Measurements from ENCODE around the gene C6orf132.

- TF ChIP-seq HDAC2 (IDR thresholded peaks at IDR 0.05; ENCODE audit: borderline replicate concordance in 1 of 2, low read depth in 2 of 2, low read length in 2 of 2): no peak
- TF ChIP-seq JUND (IDR thresholded peaks at IDR 0.05; ENCODE audit: low read length): no peak
- TF ChIP-seq EGR1 (IDR thresholded peaks at IDR 0.05; ENCODE audit: borderline replicate concordance, low read depth, low read length): no peak
- TF ChIP-seq CTCF (IDR thresholded peaks at IDR 0.05; ENCODE audit: control extremely low read depth in 1 of 3, insufficient read depth in 1 of 3, low read depth in 1 of 3, low read length in 3 of 3): no peak
- TF ChIP-seq HDAC6 (IDR thresholded peaks at IDR 0.05; ENCODE audit: low read depth, low read length): no peak
- TF ChIP-seq POLR2A (IDR thresholded peaks at IDR 0.05; ENCODE audit: control extremely low read depth in 1 of 2, low read depth in 2 of 2, low read length in 2 of 2): no peak
- TF ChIP-seq YY1 (IDR thresholded peaks at IDR 0.05; ENCODE audit: low read depth, low read length): no peak
- TF ChIP-seq ATF3 (IDR thresholded peaks at IDR 0.05; ENCODE audit: insufficient read depth, low read depth, low read length): no peak
- no peak for TF ChIP-seq EZH2 (IDR thresholded peaks at IDR 0.05; ENCODE audit: low read depth, low read length, severe bottlenecking)
- TF ChIP-seq RNF2 (IDR thresholded peaks at IDR 0.05; ENCODE audit: borderline replicate concordance, low read depth, low read length, missing control alignments, poor library complexity, severe bottlenecking): no peak
Measured at GRCh38 chr6:42188406-42188805, 46.0 kb upstream of the C6orf132 start.

Measured in H1 (cell line).